ENCODE data around the gene BAZ2B.

GRCh38 chr2:159461076-159461475 is 155.3 kb downstream of the BAZ2B start:
- TF ChIP-seq CTCF (IDR thresholded peaks at IDR 0.05; ENCODE audit: insufficient read depth, low read depth, low read length) (no peak), EZH2 (IDR thresholded peaks at IDR 0.05; ENCODE audit: insufficient read depth, low read length) (no peak)

Measured in astrocyte (in vitro differentiated cells and primary cell).